ENCODE data around the gene CHD6. TPM values are rescaled to one million over a fixed set of nuclear protein-coding genes. Genes with fewer than 3 reads are reported as not detected.

CHD6 gene
- total RNA-seq, 1 donor from 2014 or later: 28.6 TPM

DNA sequence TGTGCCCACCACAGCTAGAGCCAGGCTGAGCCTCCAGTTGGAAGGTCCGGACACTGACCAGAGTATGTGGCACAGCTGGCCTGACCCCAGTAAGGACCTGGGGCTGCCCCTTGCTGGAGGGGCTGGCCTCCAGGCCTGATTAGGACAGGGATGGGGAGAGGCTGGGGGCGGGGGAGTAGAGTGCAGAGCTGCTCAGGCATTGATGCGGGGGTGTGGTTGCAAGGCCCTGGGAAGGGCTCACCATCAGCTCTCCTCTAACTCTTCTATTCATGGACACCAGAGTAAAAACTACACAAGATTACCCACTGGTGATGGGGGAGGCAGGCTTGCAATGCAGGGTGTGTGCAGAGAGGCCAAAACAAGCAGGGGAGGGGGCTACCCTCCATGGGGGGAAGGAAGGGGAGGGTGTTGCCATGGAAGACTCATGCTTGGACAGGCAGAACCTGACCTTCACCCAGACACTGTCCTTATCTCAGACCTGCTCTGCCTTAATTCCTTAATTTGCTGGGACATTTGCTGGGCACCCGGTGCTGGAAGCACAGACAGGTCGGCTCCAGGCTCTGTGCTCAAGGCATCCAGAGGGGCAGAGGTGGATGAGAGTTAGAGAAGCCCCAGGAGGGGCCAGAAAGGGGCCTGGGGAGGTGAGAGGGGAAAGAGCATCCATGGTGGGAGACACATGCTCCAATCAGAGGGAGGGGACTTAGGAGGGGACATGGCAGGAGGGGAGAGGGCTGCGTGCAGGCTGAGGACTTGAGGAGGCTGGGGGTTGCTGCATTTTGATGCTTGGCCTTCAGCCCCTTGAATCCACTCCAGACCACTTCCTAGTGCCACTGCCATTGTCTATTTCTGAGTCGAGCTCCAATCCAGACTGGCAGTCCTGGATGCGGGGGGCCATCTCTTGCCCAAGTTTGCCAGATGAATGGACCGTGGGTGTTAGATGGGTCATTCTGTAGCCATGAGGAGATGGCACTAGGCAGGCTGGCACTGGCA, 244.0 kb downstream of the CHD6 start:
- ATAC-seq (ENCODE audit: poor library complexity) (no peak), DNase-seq (no peak)
- intact Hi-C loops (cut with DNase I): no loop called here

DNA sequence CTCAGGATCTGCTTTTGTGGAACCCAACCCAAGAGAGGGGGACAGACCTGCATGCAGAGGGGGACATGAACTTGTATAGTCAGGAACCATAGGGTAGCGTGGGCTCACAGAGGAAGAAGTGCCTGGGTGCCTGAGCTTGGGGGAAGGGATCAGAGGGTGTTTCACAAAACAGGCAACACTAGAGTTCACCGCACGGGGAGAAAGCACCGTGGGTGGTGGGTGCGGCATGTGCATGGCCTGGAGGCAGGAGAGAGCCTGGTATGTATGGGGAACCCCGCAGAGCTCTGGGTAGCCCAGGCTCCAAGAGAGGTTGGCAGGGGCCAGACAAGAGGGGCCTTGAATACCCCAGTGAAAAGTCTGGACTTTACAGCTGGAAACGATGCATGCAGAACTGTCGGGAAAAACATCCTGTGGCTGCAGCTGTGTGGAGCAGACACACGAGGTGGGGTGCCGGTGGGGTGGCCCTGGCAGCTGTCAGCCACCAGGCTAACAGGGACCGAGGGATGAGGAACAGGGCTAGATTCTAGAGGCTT, 244.9 kb downstream of the CHD6 start:
- intact Hi-C loops (cut with DNase I): no loop called here
- DNase-seq (no peak), ATAC-seq (ENCODE audit: poor library complexity) (no peak)

DNA sequence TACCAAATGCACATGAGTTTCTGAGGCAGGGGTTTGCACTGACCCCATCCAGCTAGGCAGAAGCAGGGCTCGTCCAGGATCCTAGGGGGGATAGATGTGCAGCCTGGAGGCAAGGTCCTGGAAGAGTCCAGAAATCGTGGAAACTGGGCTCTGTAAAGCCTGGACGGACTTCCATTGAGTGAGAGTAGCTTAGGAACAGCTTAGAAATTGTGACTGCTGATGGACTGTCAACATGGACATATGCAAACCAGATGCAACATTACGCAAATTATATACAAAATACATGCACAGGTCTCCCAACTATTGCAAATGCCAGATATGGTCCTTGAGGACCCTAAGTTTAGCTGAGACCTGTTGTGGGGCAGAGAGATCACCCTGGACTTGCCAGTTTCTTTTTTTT, 246.8 kb downstream of the CHD6 start:
- no peak for ATAC-seq (ENCODE audit: poor library complexity)
- intact Hi-C loops (cut with DNase I): no loop called here

DNA sequence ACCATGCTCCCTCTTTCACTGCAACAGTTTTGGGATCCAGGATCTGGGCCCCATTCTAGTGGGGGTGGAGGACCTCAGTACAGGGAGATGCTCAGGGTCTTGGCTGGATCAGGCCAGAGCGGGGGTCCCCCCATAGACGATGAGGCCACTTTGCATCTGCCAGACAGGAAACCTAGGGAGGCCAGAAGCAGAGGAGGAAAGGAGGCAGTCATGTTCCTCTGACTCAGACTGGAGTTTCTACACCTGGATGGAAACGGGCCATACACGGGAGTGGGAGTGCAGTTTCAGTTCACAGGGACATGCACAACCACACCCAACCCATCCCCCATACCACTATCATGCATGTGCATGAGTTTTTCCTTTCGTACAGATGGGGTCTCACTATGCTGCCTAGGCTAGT, 248.0 kb downstream of the CHD6 start:
- no peak for ATAC-seq (ENCODE audit: poor library complexity)
- DNase-seq: no peak
- intact Hi-C loops (cut with DNase I): no loop called here

More for the DNA sequence above, 246.8 kb downstream of the CHD6 start:
- no peak for DNase-seq

- ATAC-seq (ENCODE audit: poor library complexity): no peak
- no peak for DNase-seq
- intact Hi-C loops (cut with DNase I): no loop called here
These were observed 248.5 kb downstream of the CHD6 start for GRCh38 chr20:41369673-41370072.

- intact Hi-C loops (cut with DNase I): no loop called here
- no peak for DNase-seq
- ATAC-seq (ENCODE audit: poor library complexity): no peak
These were observed 250.2 kb downstream of the CHD6 start for GRCh38 chr20:41367956-41368355.

GRCh38 chr20:41367393-41367695, 250.8 kb downstream of the CHD6 start:
- ATAC-seq (ENCODE audit: poor library complexity): no peak
- DNase-seq: no peak
- intact Hi-C loops (cut with DNase I): no loop called here

DNA sequence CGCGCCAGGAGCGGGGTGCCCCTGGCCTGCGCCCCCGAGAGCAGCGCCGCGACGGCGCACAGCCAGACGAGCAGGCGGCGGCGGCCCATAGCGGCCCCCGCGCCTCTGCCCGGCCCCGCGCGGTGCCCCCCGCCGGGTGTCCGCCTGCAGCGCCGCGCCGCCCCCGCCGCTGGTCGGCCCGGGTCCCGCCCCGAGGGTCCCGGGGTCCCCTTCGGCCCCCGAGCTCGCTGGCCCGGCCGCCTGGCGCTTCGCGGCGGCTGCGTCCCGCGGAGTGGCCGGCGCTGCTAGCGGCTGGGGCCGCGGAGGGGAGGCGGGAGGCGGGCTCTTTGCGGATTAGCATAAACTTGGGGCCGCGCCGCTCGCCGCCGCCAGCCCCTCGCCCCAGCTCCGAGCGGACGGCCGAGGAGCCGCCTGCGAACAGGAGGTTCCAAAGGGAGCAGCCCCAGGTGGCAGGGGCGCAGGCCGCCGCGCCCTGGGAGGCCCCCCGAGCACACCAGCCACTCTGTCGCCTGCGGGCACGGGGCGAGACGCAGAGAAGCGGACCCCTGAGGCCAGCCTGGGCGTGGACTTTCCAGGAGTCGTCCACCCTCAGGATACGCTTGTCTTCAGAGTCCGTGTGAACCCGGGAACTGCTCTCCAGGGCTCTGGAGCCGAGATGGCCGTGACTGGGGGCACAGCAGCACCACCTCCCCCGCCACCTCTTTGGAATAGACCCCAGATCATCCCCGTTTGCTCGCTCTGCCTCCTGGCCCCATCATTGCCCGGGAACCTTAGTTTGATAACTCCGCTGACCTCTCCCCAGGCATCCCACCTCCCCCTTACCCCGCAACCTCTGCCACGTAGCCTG, 251.4 kb downstream of the CHD6 start, which contains the start of gene EMILIN3:
Gene EMILIN3 (minus strand): TSS at position 273 of the 847 bp plus-strand sequence. CDS start 184 bp downstream, at position 89.
- intact Hi-C loops (cut with DNase I): no loop called here
- no peak for DNase-seq
- ATAC-seq (ENCODE audit: poor library complexity): peak; percentile 57

DNA sequence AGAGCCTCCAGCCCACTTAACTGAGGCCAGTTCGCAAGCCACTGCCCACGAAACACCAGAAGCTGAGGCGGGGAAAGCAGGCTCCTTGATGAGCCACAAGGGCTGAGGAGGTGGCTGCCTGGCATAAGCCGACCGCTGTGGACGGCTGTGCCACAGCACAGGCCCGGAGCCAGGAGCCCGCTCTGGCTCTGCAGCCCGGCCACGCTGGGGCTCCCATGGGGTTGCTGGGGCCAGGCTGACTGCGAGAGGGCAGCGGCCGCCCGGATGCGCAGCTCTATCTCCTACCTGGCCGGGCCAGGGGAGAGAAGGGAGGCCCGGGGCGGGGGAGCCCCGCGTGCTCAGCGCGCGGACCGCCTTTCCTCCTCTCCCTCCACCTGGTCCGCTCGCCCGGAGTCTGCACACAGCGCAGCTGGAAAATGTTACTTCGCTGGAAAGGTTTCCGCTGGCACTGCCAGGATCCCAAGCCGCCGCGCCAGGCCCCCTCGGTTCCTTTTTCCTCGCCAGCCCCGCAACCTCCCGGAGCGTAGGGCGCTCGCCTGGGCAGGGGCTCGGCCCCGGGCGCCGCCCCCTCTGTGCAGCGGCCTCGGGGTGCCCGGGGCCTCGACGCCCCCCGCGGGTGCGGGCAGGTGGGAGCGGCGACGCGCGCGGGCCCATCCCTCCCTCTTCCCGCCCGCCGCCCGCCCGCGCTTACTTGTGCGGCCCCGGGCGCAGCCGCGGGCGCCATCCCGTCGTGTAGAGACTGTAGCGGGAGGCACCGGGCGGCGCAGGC, 252.2 kb downstream of the CHD6 start:
- ATAC-seq (ENCODE audit: poor library complexity) (peak; percentile 7), DNase-seq (no peak)

GRCh38 chr20:41364967-41365765, 253.0 kb downstream of the CHD6 start:
- no peak for DNase-seq
- ATAC-seq (ENCODE audit: poor library complexity): no peak
- intact Hi-C loops (cut with DNase I): no loop called here

More for the DNA sequence above, 252.2 kb downstream of the CHD6 start:
- intact Hi-C loops (cut with DNase I): no loop called here

DNA sequence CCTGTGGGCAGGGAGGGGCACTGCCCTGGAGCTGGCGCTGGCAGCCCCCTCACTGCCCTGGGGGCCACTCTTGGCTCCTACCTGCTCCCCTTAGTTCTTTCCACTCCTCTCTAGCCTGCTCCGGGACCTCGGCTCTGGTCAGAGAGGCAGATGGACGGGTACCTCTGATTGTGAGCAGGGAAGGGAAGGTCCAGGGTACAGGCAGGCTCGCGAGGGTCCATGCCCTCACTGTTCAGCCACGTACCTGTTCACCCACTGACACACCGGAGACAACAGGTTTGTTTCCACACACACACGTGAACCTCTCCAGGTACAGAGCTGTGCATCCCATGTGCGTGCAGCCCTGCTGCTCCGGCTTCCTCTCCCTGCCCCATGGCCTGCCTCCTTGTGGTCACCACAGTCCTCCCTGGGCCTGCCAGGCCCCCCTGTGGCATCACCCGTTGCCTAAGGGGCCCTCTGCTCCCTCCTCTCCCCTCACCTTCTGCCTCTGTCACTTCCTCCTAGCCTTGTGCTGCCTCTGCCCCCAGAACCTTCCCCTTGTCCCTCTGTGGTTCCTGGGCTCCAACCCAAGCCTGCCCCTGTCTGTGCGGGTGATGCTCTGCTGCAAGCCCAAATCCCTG, 253.8 kb downstream of the CHD6 start:
- no peak for ATAC-seq (ENCODE audit: poor library complexity)
- intact Hi-C loops (cut with DNase I): no loop called here
- no peak for DNase-seq

- DNase-seq (no peak), ATAC-seq (ENCODE audit: poor library complexity) (no peak)
- intact Hi-C loops (cut with DNase I): no loop called here
These were observed 254.6 kb downstream of the CHD6 start for GRCh38 chr20:41363601-41364000.

DNA sequence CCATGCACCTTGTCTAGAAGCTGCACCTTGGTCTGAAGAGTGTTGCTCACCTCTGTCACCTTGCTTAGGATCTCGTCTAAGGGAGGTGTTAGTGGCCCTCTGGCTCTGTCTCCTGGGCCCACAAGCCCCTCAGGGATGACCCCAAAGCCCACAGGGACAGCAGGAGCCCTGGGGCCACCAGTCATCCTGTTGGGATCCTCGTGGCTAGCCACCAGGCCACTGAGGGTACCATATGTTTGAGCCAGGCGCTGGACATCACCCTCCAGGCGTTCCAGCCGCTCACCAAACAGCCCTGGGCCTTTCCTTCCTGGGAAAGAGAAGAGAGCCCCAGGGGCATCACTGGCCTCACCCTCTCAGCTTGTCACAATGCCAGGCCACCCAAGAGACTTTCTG, 255.4 kb downstream of the CHD6 start:
- intact Hi-C loops (cut with DNase I): no loop called here
- no peak for DNase-seq

GRCh38 chr20:41361757-41362747, 256.1 kb downstream of the CHD6 start:
- intact Hi-C loops (cut with DNase I): no loop called here
- DNase-seq (peak; percentile 70), ATAC-seq (ENCODE audit: poor library complexity) (peak; percentile 32)

More for the DNA sequence above, 255.4 kb downstream of the CHD6 start:
- ATAC-seq (ENCODE audit: poor library complexity): no peak

GRCh38 chr20:41360831-41361756, 257.1 kb downstream of the CHD6 start:
- intact Hi-C loops (cut with DNase I): no loop called here
- no peak for DNase-seq
- peak; percentile 2 for ATAC-seq (ENCODE audit: poor library complexity)
